ENCODE results near the gene ARF1.

Gene ARF1

GRCh38 chr1:228106800-228107054, 24.2 kb downstream of the ARF1 start:
- CTCF ChIA-PET: no interaction called here
- peak overlapping the region; percentile 84 for H3K27ac ChIP-seq
- POLR2A ChIA-PET (ENCODE audit: low non-redundant PET): no interaction called here
- no peak for TF ChIP-seq CTCF (conservative IDR thresholded peaks at IDR 0.05; ENCODE audit: low read depth)
- DNase-seq (ENCODE audit: low spot score): no peak

GRCh38 chr1:228107636-228108035, 25.1 kb downstream of the ARF1 start:
- POLR2A ChIA-PET (ENCODE audit: low non-redundant PET): interaction anchor here (0.6 kb wide), 1 partner anchor 351 kb away, joined by 5 read pairs; no protein-coding TSS in a partner anchor
- CTCF ChIA-PET: interaction anchor here (0.5 kb wide), 1 partner anchor 346 kb away, joined by 6 read pairs; no protein-coding TSS in a partner anchor
- TF ChIP-seq CTCF (conservative IDR thresholded peaks at IDR 0.05; ENCODE audit: low read depth): no peak
- peak overlapping the region; percentile 70 for H3K27ac ChIP-seq
- DNase-seq (ENCODE audit: low spot score): no peak

- ChIA-PET CTCF (interaction anchor here (0.5 to 0.9 kb wide), 2 partner anchors 35 to 345 kb away, joined by 3 to 6 read pairs; no protein-coding TSS in a partner anchor), POLR2A (ENCODE audit: low non-redundant PET) (interaction anchor here (0.6 kb wide), 1 partner anchor 350 kb away, joined by 5 read pairs; no protein-coding TSS in a partner anchor)
- TF ChIP-seq CTCF (conservative IDR thresholded peaks at IDR 0.05; ENCODE audit: low read depth): no peak
- H3K27ac ChIP-seq: peak overlapping the region; percentile 70
- no peak for DNase-seq (ENCODE audit: low spot score)
Measured at GRCh38 chr1:228108055-228108690, 25.7 kb downstream of the ARF1 start.

DNA sequence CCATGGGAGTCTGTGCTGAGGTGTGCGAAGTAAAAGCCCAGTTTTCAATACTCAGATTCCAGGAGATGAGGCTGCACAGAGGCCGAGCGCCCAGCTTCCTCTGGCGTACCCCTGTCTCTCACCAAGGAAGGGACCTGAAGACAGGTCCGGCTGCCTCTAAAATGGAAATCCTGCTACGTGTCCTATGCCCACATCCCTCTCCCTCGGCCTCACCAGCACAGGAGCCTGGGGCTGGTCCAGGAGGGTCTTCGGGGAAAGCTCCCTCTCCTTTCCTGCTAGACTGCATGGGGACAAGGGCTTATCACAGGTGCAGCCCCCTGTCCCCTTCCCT, 26.2 kb downstream of the ARF1 start:
- H3K27ac ChIP-seq: peak overlapping the region; percentile 70
- ChIA-PET POLR2A (ENCODE audit: low non-redundant PET) (no interaction called here), CTCF (interaction anchor here (0.9 kb wide), 1 partner anchor 36 kb away, joined by 3 read pairs; no protein-coding TSS in a partner anchor)
- no peak for DNase-seq (ENCODE audit: low spot score)
- TF ChIP-seq CTCF (conservative IDR thresholded peaks at IDR 0.05; ENCODE audit: low read depth): no peak

DNA sequence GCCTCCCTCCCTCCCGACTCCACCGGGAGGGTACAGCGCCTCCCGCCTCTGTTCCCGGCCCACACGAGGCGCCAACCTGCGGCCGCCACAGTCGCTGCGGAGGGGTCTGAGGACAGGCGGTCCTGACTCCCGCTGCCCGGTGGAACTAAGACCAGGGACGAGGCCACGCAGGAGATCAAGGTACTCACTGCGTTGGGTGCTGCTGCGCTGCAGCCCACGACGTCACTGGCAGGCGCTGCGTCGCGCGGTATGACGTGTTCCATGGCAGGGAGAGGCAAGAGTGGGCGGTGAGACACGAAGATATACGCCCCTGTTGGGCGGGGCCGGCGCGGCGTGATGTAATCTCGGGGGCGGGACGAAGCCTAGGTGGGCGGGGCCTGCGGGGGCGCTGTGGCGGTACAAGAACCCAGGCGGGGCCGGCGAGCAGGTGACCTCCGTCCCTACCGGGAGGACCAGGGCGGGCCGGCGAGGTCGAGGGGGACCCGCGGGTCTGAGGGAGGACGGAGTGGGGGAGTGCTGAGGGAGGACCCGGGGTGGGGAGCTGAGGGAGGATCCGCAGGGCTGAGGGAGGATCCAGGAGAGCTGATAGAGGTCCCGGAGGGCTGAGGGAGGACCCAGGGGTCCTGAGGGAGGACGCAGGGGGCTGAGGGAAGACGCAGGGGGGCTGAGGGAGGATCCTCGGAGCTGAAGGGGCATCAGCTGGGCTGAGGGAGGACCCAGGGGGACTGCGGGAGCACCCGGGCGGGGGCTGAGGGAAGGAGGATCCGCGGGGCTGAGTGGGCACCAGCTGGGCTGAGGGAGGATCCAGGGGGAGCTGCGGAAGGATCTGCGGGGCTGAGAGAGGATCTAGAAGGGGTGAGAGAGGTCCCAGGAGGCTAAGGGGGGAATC, 26.8 kb downstream of the ARF1 start, which contains the start of gene MRPL55:
MRPL55 (minus strand) TSS at position 227 of the 889 bp plus-strand sequence. CDS start 1,039 bp downstream, outside the sequence.
- POLR2A ChIA-PET (ENCODE audit: low non-redundant PET): no interaction called here
- TF ChIP-seq CTCF (conservative IDR thresholded peaks at IDR 0.05; ENCODE audit: low read depth): no peak
- H3K27ac ChIP-seq: peak within 1 kb of the TSS; percentile 70
- CTCF ChIA-PET: interaction anchor here (0.6 to 1.0 kb wide), 3 partner anchors 57 to 121 kb away, joined by 3 to 7 read pairs (median 7); no protein-coding TSS in a partner anchor
- peak; percentile 92 for DNase-seq (ENCODE audit: low spot score)

GRCh38 chr1:228109962-228110488, 27.5 kb downstream of the ARF1 start:
- H3K27ac ChIP-seq: peak overlapping the region; percentile 70
- CTCF ChIA-PET: interaction anchor here (0.6 to 1.0 kb wide), 2 partner anchors 57 to 121 kb away, joined by 3 to 7 read pairs; no protein-coding TSS in a partner anchor
- POLR2A ChIA-PET (ENCODE audit: low non-redundant PET): interaction anchor here (0.6 to 0.7 kb wide), 2 partner anchors 12 to 13 kb away, joined by 3 read pairs; no protein-coding TSS in a partner anchor
- TF ChIP-seq CTCF (conservative IDR thresholded peaks at IDR 0.05; ENCODE audit: low read depth): no peak
- DNase-seq (ENCODE audit: low spot score): no peak
